HL-60 (cell line): ENCODE measurements around the gene CDH15.
A peak's percentile ranks its signal among the peaks of the same experiment; 100 is the strongest.

Experiments
- DNase-seq, 2 experiments: peaks; one replicate each; pipeline ENCODE4 v3.0.0-alpha.2; 2010 to 2020; ENCODE audit warnings: low read depth in 1 of 2, low spot score in 1 of 2
- H3K27ac ChIP-seq: fragments of 250-450 bp; sonication (Bioruptor Pico); replicated peaks from 2 replicates; pipeline ENCODE4 v1.5.1; 2020; ENCODE audit warnings: mild to moderate bottlenecking, moderate library complexity
- H3K27me3 ChIP-seq: fragments of 250-450 bp; sonication (Bioruptor Pico); 2 replicates; pipeline ENCODE4 v1.5.1; 2021; ENCODE audit warnings: mild to moderate bottlenecking, moderate library complexity; ENCODE audit not compliant: insufficient read depth, poor library complexity, severe bottlenecking
- H3K4me3 ChIP-seq: replicated peaks from 2 replicates; pipeline ENCODE4 v1.5.1; 2011; ENCODE audit warnings: mild to moderate bottlenecking, control low read depth, low read length; ENCODE audit not compliant: insufficient read depth
- GABPA ChIP-seq: IDR thresholded peaks from 2 replicates; pipeline ENCODE4 v1.6.1; 2012; ENCODE audit warnings: low read depth
- POLR2AphosphoS5 ChIP-seq: IDR thresholded peaks from 2 replicates; pipeline ENCODE4 v1.6.1; 2012; ENCODE audit warnings: low read depth
- SPI1 ChIP-seq: IDR thresholded peaks from 2 replicates; pipeline ENCODE4 v1.6.1; 2012; ENCODE audit warnings: low read depth, mild to moderate bottlenecking, borderline replicate concordance
- TF ChIP-seq, protein P1 (sequence below): IDR thresholded peaks from one replicate; pipeline ENCODE4 v1.5.1; 2011; ENCODE audit warnings: low read length, control low read depth, inconsistent platforms; ENCODE audit not compliant: insufficient read depth
- TF ChIP-seq, protein P2 (sequence below): IDR thresholded peaks from 2 replicates; pipeline ENCODE4 v1.6.1; 2012; ENCODE audit warnings: low read depth; ENCODE audit not compliant: insufficient replicate concordance

The CDH15 gene

DNA sequence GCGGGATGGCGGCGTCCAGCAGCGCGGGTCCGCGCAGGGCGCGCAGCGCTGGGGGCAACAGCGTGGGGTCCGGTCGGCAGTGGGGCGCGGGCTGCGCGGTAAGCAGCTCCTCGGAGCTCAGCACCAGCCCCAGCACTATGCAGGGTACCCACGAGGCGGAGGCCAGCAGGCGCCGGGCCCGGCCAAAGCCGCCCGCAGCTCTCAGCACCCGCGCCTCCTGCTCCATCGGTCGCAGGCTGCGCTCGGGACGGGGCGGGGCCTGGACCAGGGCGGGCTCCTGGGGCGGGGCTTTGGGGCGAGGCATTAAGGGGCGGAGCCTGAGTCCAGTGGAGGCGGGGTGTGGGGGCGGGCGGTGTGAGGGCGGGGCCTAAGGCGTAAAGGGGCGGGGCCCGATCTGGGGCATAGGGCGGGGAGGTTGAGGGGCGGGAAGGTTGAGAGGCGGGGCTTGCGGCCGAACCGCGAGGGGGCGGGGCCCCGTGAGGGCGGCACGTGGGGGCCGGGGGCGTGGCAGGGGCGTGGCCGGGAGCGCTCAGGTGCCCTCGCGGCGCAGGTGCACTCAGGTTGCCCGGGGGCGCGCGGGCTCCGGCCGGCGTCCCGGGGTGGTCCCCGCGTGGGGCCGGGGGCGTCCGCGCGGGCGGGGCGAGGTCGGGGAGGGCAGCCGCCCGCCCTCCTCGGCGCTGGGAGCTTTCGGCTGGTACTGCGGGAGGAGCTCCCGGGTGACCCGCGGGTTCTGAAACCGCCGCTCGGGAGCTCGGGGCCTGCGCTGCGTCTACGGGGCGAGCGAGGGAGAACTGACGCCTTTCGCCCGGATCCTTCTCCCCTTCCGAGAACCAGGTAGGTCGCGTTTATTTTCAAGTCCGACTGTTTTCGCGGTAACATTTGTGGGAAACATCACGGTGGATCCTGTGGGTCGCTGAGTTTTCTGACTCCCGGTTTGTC, 30.2 kb downstream of the CDH15 start:
- Histone ChIP-seq H3K27me3 (no peaks in the 10 kb centered on the region), H3K4me3 (no peak overlapping the region; the same call in 1 of the 2 replicates), H3K27ac (no peak overlapping the region)
- peak in 1 of 2 experiments; percentile 36 for DNase-seq
- TF ChIP-seq POLR2AphosphoS5 = no peak
- TF ChIP-seq, protein P1, sequence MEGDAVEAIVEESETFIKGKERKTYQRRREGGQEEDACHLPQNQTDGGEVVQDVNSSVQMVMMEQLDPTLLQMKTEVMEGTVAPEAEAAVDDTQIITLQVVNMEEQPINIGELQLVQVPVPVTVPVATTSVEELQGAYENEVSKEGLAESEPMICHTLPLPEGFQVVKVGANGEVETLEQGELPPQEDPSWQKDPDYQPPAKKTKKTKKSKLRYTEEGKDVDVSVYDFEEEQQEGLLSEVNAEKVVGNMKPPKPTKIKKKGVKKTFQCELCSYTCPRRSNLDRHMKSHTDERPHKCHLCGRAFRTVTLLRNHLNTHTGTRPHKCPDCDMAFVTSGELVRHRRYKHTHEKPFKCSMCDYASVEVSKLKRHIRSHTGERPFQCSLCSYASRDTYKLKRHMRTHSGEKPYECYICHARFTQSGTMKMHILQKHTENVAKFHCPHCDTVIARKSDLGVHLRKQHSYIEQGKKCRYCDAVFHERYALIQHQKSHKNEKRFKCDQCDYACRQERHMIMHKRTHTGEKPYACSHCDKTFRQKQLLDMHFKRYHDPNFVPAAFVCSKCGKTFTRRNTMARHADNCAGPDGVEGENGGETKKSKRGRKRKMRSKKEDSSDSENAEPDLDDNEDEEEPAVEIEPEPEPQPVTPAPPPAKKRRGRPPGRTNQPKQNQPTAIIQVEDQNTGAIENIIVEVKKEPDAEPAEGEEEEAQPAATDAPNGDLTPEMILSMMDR = no peak
- no peak for TF ChIP-seq GABPA
- TF ChIP-seq, protein P2, sequence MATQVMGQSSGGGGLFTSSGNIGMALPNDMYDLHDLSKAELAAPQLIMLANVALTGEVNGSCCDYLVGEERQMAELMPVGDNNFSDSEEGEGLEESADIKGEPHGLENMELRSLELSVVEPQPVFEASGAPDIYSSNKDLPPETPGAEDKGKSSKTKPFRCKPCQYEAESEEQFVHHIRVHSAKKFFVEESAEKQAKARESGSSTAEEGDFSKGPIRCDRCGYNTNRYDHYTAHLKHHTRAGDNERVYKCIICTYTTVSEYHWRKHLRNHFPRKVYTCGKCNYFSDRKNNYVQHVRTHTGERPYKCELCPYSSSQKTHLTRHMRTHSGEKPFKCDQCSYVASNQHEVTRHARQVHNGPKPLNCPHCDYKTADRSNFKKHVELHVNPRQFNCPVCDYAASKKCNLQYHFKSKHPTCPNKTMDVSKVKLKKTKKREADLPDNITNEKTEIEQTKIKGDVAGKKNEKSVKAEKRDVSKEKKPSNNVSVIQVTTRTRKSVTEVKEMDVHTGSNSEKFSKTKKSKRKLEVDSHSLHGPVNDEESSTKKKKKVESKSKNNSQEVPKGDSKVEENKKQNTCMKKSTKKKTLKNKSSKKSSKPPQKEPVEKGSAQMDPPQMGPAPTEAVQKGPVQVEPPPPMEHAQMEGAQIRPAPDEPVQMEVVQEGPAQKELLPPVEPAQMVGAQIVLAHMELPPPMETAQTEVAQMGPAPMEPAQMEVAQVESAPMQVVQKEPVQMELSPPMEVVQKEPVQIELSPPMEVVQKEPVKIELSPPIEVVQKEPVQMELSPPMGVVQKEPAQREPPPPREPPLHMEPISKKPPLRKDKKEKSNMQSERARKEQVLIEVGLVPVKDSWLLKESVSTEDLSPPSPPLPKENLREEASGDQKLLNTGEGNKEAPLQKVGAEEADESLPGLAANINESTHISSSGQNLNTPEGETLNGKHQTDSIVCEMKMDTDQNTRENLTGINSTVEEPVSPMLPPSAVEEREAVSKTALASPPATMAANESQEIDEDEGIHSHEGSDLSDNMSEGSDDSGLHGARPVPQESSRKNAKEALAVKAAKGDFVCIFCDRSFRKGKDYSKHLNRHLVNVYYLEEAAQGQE = no peak
- no peak for TF ChIP-seq SPI1

DNA sequence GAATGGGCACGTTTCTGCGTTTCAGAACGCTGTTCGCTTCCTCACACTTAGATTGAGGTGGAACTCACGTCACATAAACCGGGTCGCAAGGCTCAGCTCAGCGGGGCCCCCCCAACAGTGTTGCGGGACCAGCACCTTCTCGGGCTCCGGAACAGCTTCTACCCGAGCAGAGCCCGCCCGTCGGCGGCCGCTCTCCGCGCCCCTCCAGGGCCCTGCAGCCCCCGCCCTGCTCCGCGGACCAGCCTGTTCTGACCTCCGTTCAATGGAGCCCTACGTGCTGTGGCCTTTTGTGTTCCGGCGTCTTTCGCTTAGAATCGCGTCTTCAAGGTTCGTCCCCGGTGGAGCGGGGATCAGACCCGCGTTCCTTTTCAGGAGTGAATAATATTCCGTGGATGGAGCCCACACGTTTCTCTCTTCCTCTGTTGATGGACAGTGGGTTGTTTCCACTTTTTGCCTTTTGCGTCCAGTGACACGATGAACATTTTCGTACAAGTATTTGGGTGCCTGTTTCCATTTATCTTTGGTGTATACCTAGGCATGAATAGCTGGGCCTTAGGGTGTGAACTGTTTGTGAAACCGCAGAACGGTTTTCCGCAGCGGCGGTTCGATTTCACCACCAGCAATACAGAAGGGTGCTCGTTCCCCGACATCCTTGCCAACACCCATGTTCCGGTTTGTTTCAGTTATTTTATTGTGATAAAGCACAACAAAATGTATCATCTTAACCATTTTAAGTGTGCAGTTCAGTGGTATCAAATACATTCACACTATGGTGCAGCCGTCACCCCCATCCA, 31.1 kb downstream of the CDH15 start:
- Histone ChIP-seq H3K27ac (no peak overlapping the region), H3K27me3 (no peaks in the 10 kb centered on the region)
- DNase-seq = no peak

DNA sequence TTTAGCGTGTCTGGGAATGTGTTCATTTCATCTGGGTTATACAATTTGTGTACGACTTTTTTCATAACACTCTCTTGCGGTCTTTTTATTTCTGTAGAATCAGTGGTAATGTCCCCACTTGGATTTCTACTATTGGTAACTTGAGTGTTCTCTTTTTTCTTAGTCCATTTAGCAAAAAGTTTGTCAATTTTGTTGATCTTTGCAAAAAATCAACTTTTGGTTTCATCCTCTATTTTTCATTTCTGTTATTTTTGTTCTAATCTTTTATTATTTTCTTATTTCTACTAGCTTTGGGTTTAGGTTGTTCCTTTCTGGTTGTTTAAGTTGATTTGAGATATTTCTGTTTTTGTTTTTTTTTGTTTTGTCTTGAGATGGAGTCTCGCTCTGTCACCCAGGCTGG, 36.4 kb downstream of the CDH15 start:
- no peak for TF ChIP-seq GABPA
- TF ChIP-seq, protein P1 = no peak
- TF ChIP-seq, protein P2 = no peak
- TF ChIP-seq SPI1 = no peak
- TF ChIP-seq POLR2AphosphoS5 = no peak
- Histone ChIP-seq H3K4me3 (no peak overlapping the region), H3K27ac (no peak overlapping the region), H3K27me3 (no peaks in the 10 kb centered on the region)
- no peak for DNase-seq

More for the DNA sequence above, 31.1 kb downstream of the CDH15 start:
- no peak overlapping the region for H3K4me3 ChIP-seq
- TF ChIP-seq, protein P1 = no peak
- no peak for TF ChIP-seq POLR2AphosphoS5
- TF ChIP-seq GABPA = no peak
- no peak for TF ChIP-seq SPI1
- TF ChIP-seq, protein P2 = no peak
